Heart left ventricle (tissue), 16 donors: Measurements from ENCODE around the gene TTLL5. TPM values are rescaled to one million over a fixed set of nuclear protein-coding genes. Genes with fewer than 3 reads are reported as not detected.

Experiments used
- ATAC-seq, 4 donors: fragments of 200-7000 bp; cut with Tn5 transposase; one replicate each; pipeline ENCODE4 v1.9.1; 2020 to 2022; ENCODE audit warnings: moderate library complexity in 4 of 4, mild to moderate bottlenecking in 3 of 4, moderate number of reproducible peaks in 1 of 4
- DNase-seq, 5 donors: peaks; one replicate each; pipeline ENCODE4 v3.0.0-alpha.2; 2020
- H3K27ac ChIP-seq, 12 donors: fragments of 200-600 bp; sonication (generic) in 4 of 12; one replicate each; pipeline versions ENCODE4 v1.5.0 to v1.8.0; 2016 to 2022; ENCODE audit warnings: mild to moderate bottlenecking in 2 of 12
- H3K27me3 ChIP-seq, 9 donors: fragments of 200-600 bp; sonication (generic) in 2 of 9; one replicate each; pipeline versions ENCODE4 v1.5.1 to v1.8.0; 2016 to 2022; ENCODE audit warnings: mild to moderate bottlenecking in 3 of 9
- H3K36me3 ChIP-seq, 9 donors: fragments of 200-600 bp; sonication (generic) in 2 of 9; one replicate each; pipeline versions ENCODE4 v1.5.0 to v1.8.0; 2018 to 2022; ENCODE audit warnings: mild to moderate bottlenecking in 2 of 9
- H3K4me1 ChIP-seq, 12 donors: fragments of 200-600 bp; sonication (generic) in 4 of 12; one replicate each; pipeline versions ENCODE4 v1.5.0 to v1.8.0; 2016 to 2022; ENCODE audit warnings: mild to moderate bottlenecking in 3 of 12
- H3K4me3 ChIP-seq, 12 donors: fragments of 200-600 bp; sonication (generic) in 4 of 12; one replicate each; pipeline versions ENCODE4 v1.5.0 to v1.8.0; 2017 to 2022; ENCODE audit warnings: mild to moderate bottlenecking in 9 of 12, moderate library complexity in 4 of 12
- H3K9me3 ChIP-seq, 12 donors: fragments of 200-600 bp; sonication (generic) in 4 of 12; one replicate each; pipeline versions ENCODE4 v1.5.0 to v1.8.0; 2016 to 2022; ENCODE audit warnings: mild to moderate bottlenecking in 1 of 12
- POLR2A ChIP-seq, 2 donors: fragments of 450-650 bp; IDR thresholded peaks; one replicate each; pipeline ENCODE4 v1.6.1; 2017; ENCODE audit warnings: antibody characterized with exemption in 2 of 2, mild to moderate bottlenecking in 2 of 2, moderate library complexity in 2 of 2
- WGBS, 4 donors: extraction: QIAGEN DNeasy Blood & Tissue Kit in 2 of 4; methylation state at CpG; one replicate each; pipeline versions ENCODE4 v1.1.5 to v1.1.7; 2013 to 2018; 5-methylcytosine and 5-hydroxymethylcytosine counted together
- intact Hi-C, 10 donors: fragments of 100-400 bp; cut with DNase I; formaldehyde crosslinking; loops; one replicate each; pipeline versions ENCODE4 v1.11.1 to v1.14.2; 2022
- polyA plus RNA-seq, 2 donors: library from polyadenylated mRNA; stranded (reverse); fragments of 200-250 nt; gene quantifications; one replicate each; pipeline ENCODE4 v1.2.3, GENCODE V29; 2013
- total RNA-seq, 9 donors: library from RNA; depleted of rRNA in 2 of 9; stranded (reverse); fragments of >200 nt in 2 of 9; fragmentation: NEBNext Ultra II Directional in 3 of 9; extraction: Animal tissue kit (Norgen Biotek cat#: 25700) in 3 of 9; gene quantifications; one replicate each; pipeline versions ENCODE4 v1.1.0 to v1.2.4, GENCODE V29; 2016 to 2023
- TF ChIP-seq, protein P1 (sequence below), 12 donors: fragments of 200-600 bp; sonication (generic) in 4 of 12; IDR thresholded peaks; one replicate each; pipeline versions ENCODE4 v1.5.0 to v1.8.0; 2018 to 2022; ENCODE audit warnings: antibody characterized with exemption in 12 of 12, mild to moderate bottlenecking in 5 of 12
- donor health status: ischemic (EF 13 %, LVEDD 7.1; RV severe dilation, severe dysfunction).
- donor health status: healthy with polysubstance abuse.
- donor health status: DM: no; HTN: yes; CAD: no.
- donor health status: DM: no; HTN: no; CAD: no.
- donor health status: ischemic (EF 25% LVEDD 6.9; RV normal size, moderate dysfunction).
- donor health status: ischemic (EF 25% LVEDD 5.7; RV mildly dilated, moderate dysfunction).
- donor health status: healthy.
- donor health status: DM: yes; HTN: yes; CAD: no.
- donor health status: ischemic (EF 35%, LVEDD 5.7; RV mildly dilated, moderate dysfunction).
- donor health status: nonischemic (EF 11% LVEDD 7.7; RV severe dilation, severe dysfunction).
- donor health status: DM: yes; HTN: yes; CAD: no.
- donor health status: PGD.
- donor health status: ischemic (EF 29% LVEDD 5.4; RV normal size, mild dysfunction).
- donor health status: nonischemic (EF 23%, LVEDD 6.1; RV moderate dilation, normal function).

The TTLL5 gene
- total and polyA plus RNA-seq, 11 donors: 6.2 to 24.6 (median 15.8) TPM

DNA sequence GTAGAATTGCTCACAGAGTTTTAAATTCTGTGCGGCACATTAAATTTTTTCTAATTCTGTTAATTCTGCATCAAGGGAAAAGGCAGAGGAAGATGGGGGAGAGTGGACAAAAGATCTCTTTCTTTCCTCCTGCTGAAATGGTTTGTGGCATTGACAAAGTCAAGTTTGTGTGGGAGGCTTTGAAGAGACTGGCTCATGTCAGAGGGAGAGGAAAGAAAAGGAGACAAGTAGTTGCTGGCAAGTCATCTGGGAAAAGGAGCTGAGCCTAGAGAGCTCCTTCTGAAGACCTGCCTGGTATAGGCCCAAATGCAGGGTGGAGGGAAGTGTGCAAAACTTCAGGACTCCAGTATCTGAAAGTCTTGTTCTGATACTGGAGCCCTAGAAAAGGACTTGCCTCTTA, 36.3 kb downstream of the TTLL5 start:
- intact Hi-C loops: no loop called here
- TF ChIP-seq POLR2A (IDR thresholded peaks at IDR 0.05): no peak
- TF ChIP-seq, protein P1, sequence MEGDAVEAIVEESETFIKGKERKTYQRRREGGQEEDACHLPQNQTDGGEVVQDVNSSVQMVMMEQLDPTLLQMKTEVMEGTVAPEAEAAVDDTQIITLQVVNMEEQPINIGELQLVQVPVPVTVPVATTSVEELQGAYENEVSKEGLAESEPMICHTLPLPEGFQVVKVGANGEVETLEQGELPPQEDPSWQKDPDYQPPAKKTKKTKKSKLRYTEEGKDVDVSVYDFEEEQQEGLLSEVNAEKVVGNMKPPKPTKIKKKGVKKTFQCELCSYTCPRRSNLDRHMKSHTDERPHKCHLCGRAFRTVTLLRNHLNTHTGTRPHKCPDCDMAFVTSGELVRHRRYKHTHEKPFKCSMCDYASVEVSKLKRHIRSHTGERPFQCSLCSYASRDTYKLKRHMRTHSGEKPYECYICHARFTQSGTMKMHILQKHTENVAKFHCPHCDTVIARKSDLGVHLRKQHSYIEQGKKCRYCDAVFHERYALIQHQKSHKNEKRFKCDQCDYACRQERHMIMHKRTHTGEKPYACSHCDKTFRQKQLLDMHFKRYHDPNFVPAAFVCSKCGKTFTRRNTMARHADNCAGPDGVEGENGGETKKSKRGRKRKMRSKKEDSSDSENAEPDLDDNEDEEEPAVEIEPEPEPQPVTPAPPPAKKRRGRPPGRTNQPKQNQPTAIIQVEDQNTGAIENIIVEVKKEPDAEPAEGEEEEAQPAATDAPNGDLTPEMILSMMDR (IDR thresholded peaks at IDR 0.05): no peak
- peaks cover 0 to 56% (median 38%) of the 10 kb centered on the region in 9 donors for H3K36me3 ChIP-seq
- WGBS, 4 donors: 77 to 91% (median 88%) methylated on average over 1 of the region's 1 CpG
- H3K4me1 ChIP-seq: peaks cover 0 to 9% (median 4%) of the 10 kb centered on the region in 12 donors
- H3K27me3 ChIP-seq: no peaks in the 10 kb centered on the region
- DNase-seq: no peak
- no peak overlapping the region for H3K27ac ChIP-seq
- H3K9me3 ChIP-seq: peaks cover 0 to 14% (median 0%) of the 10 kb centered on the region in 12 donors
- no peak overlapping the region for H3K4me3 ChIP-seq
- no peak for ATAC-seq

DNA sequence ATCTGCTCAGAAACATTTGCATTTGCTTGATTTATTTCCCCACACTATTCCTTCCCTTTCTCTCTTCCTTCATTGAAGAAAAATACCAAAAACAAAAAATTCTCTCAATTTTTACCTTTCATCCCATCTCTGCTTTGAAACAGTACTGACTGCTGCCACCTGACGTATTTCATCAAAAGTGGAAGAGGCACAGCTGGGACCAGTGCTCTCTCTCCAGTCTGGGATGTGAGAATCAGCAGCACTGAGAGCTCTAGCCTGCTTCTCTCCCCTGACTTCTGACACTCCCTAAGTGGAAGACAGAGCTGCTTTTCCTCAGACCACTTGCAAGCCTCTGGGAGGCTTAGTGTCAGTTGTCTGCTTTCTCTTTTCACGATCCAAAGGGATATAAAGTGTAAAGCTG, 36.9 kb downstream of the TTLL5 start:
- ATAC-seq (no peak), DNase-seq (no peak)
- peaks cover 0 to 14% (median 10%) of the 10 kb centered on the region in 12 donors for H3K4me1 ChIP-seq
- H3K27me3 ChIP-seq: no peaks in the 10 kb centered on the region
- intact Hi-C loops: no loop called here
- TF ChIP-seq POLR2A (IDR thresholded peaks at IDR 0.05): no peak
- TF ChIP-seq, protein P1 (IDR thresholded peaks at IDR 0.05): no peak
- H3K36me3 ChIP-seq: peaks cover 0 to 52% (median 38%) of the 10 kb centered on the region in 9 donors
- H3K4me3 ChIP-seq: no peak overlapping the region
- peaks cover 0 to 14% (median 0%) of the 10 kb centered on the region in 12 donors for H3K9me3 ChIP-seq
- 84 to 88% (median 87%) methylated on average over 2 of the region's 2 CpGs for WGBS, 4 donors
- H3K27ac ChIP-seq: no peak overlapping the region

DNA sequence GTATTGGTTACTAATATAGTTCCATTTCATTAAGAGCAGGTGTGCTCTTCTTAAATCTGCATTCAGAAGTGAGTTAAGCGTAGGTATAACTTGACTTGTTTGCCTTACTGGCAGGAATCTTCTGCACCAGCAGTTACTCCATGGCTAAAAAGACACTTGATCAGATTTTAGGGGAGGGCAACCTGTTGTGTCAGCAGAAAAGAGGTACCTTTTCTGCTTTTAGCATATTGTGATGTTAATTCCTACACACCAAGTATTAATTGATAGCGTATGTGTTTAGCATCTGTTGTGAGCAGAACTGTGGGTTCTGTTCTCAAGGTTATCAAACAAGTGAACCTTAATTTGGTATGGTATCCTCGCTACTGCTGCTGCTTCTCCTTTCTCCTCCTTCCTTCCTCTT, 38.3 kb downstream of the TTLL5 start:
- Histone ChIP-seq H3K36me3 (peaks cover 0 to 45% (median 32%) of the 10 kb centered on the region in 9 donors), H3K27me3 (no peaks in the 10 kb centered on the region), H3K4me3 (no peak overlapping the region), H3K27ac (no peak overlapping the region), H3K4me1 (peaks cover 0 to 19% (median 12%) of the 10 kb centered on the region in 12 donors), H3K9me3 (peaks cover 0 to 14% (median 0%) of the 10 kb centered on the region in 12 donors)
- no peak for ATAC-seq
- 90 to 98% (median 93%) methylated on average over 3 of the region's 3 CpGs for WGBS, 4 donors
- TF ChIP-seq, protein P1 (IDR thresholded peaks at IDR 0.05): no peak
- no peak for TF ChIP-seq POLR2A (IDR thresholded peaks at IDR 0.05)
- DNase-seq: no peak
- intact Hi-C loops: no loop called here

DNA sequence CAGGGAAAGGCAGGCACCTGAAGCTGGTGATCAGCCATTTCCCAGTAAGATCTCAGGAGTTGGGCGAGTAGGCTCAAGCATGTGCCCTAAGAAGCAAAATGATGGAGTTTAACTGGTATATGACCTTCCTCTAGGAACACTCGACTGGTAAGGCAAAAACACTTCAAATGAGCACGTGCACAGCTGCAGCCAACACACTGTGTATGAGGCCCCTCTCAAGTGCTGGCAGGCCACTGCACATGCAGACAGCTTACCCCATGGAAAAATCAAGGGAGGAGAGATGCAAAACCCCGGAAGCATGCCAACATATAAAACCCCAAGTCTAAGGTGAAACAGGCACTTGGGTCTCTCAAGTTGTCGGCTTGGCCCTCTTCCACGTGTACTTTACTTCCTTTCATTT, 39.2 kb downstream of the TTLL5 start:
- Histone ChIP-seq H3K9me3 (peaks cover 0 to 8% (median 0%) of the 10 kb centered on the region in 12 donors), H3K4me1 (peaks cover 0 to 22% (median 12%) of the 10 kb centered on the region in 12 donors), H3K4me3 (no peak overlapping the region), H3K27me3 (no peaks in the 10 kb centered on the region), H3K36me3 (peaks cover 0 to 46% (median 27%) of the 10 kb centered on the region in 9 donors), H3K27ac (no peak overlapping the region)
- 67 to 78% (median 72%) methylated on average over 6 of the region's 6 CpGs for WGBS, 4 donors
- ATAC-seq (no peak), DNase-seq (no peak)
- intact Hi-C loops: loop anchor here in 3 of 10 donors (10.0 kb wide), 4 partner anchors 205 to 685 kb away; no protein-coding TSS in a partner anchor
- TF ChIP-seq, protein P1 (IDR thresholded peaks at IDR 0.05): no peak
- TF ChIP-seq POLR2A (IDR thresholded peaks at IDR 0.05): no peak
